ENCODE measurements around the gene TMED9. TPM values are rescaled to one million over a fixed set of nuclear protein-coding genes. Genes with fewer than 3 reads are reported as not detected.

Gene TMED9
- total and polyA plus RNA-seq, 2 donors (not counting 3 experiments of a cell fraction or from before 2014, with no cell fraction given) = 291 to 331 TPM

- Histone ChIP-seq H3K9ac (replicated peaks; ENCODE audit: extremely low read depth, insufficient read depth, low read length) (no peak overlapping the region), H3K27ac (ENCODE audit: insufficient read depth, low read depth, low read length) (no peak overlapping the region), H2AFZ (ENCODE audit: low read depth, low read length) (no peak overlapping the region), H3K9me1 (replicated peaks; ENCODE audit: control insufficient read depth, extremely low read depth, insufficient read depth, low read length) (no peaks in the 10 kb centered on the region), H4K20me1 (replicated peaks; ENCODE audit: control insufficient read depth, extremely low read depth, insufficient read depth, low read length) (no peaks in the 10 kb centered on the region), H3K9me3 (replicated peaks; ENCODE audit: control insufficient read depth, insufficient read depth, low read length) (no peaks in the 10 kb centered on the region), H3K36me3 (ENCODE audit: control insufficient read depth in 2 of 2, extremely low read depth in 1 of 2, insufficient read depth in 2 of 2, low read length in 2 of 2) (peaks cover 0 to 3% of the 10 kb centered on the region in 2 experiments), H3K4me2 (ENCODE audit: insufficient read depth, low read length) (no peak overlapping the region), H3K4me3 (replicated peaks in 1 of 3; ENCODE audit: insufficient read depth in 1 of 3, low read depth in 1 of 3, low read length in 3 of 3) (no peak overlapping the region), H3K79me2 (ENCODE audit: control insufficient read depth, insufficient read depth, low read length) (peaks cover 5% of the 10 kb centered on the region), H3K27me3 (ENCODE audit: control insufficient read depth in 2 of 2, insufficient read depth in 2 of 2, low read length in 2 of 2) (no peaks in the 10 kb centered on the region), H3K4me1 (ENCODE audit: control insufficient read depth, extremely low read depth, insufficient read depth, low read length) (peaks cover 11% of the 10 kb centered on the region)
- no TSS peak for BruUV-seq (replicated peaks)
- dilution Hi-C loops (cut with MboI; ENCODE audit: extremely low pct_ligation_motif_present, low sequenced_read_pairs) = no loop called here
- DNase-seq (ENCODE audit: low read depth, low spot score) = no peak
- TF ChIP-seq GATA2 (IDR thresholded peaks at IDR 0.05; ENCODE audit: insufficient read depth, insufficient read length, low read depth, low read length) = no peak
- no peak for TF ChIP-seq FOS (IDR thresholded peaks at IDR 0.05; ENCODE audit: borderline replicate concordance, insufficient read depth, low read length)
- TF ChIP-seq JUN (IDR thresholded peaks at IDR 0.05; ENCODE audit: borderline replicate concordance, insufficient read depth, insufficient read length, low read depth) = no peak
- no peak for TF ChIP-seq POLR2A (IDR thresholded peaks at IDR 0.05; ENCODE audit: low read depth, low read length)
- TF ChIP-seq MYC (IDR thresholded peaks at IDR 0.05; ENCODE audit: low read depth, low read length) = no peak
- no peak for TF ChIP-seq EZH2 (IDR thresholded peaks at IDR 0.05; ENCODE audit: borderline replicate concordance, low read depth, low read length, severe bottlenecking)
- TF ChIP-seq MAX (IDR thresholded peaks at IDR 0.05; ENCODE audit: insufficient read depth, insufficient read length) = no peak
- TF ChIP-seq, protein P1, sequence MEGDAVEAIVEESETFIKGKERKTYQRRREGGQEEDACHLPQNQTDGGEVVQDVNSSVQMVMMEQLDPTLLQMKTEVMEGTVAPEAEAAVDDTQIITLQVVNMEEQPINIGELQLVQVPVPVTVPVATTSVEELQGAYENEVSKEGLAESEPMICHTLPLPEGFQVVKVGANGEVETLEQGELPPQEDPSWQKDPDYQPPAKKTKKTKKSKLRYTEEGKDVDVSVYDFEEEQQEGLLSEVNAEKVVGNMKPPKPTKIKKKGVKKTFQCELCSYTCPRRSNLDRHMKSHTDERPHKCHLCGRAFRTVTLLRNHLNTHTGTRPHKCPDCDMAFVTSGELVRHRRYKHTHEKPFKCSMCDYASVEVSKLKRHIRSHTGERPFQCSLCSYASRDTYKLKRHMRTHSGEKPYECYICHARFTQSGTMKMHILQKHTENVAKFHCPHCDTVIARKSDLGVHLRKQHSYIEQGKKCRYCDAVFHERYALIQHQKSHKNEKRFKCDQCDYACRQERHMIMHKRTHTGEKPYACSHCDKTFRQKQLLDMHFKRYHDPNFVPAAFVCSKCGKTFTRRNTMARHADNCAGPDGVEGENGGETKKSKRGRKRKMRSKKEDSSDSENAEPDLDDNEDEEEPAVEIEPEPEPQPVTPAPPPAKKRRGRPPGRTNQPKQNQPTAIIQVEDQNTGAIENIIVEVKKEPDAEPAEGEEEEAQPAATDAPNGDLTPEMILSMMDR (IDR thresholded peaks at IDR 0.05; ENCODE audit: extremely low read depth in 1 of 2, insufficient read depth in 1 of 2, low read depth in 1 of 2, low read length in 2 of 2) = no peak
- TF ChIP-seq POLR2AphosphoS5 (IDR thresholded peaks at IDR 0.05; ENCODE audit: insufficient read depth, low read depth, low read length) = no peak
- intact Hi-C loops (cut with micrococcal nuclease) = no loop called here
- no peak for FAIRE-seq
- ChIA-PET CTCF (no interaction called here), POLR2A (no interaction called here)
Observed at GRCh38 chr5:177603631-177604030, 11.6 kb downstream of the TMED9 start.
